Tibial artery (tissue), 4 donors: ENCODE measurements around the gene SERBP1.

Experiments used
- DNase-seq, 2 donors: peaks; one replicate each; pipeline ENCODE4 v3.0.0-alpha.2; 2019
- H3K27ac ChIP-seq, 2 donors: fragments of 200-600 bp; sonication (generic) in 1 of 2; 1 replicate in 1 of 2; 2 replicates in 1 of 2; pipeline ENCODE4 v1.5.1; 2018 to 2019; ENCODE audit warnings: mild to moderate bottlenecking in 1 of 2
- H3K27me3 ChIP-seq, 2 donors: fragments of 200-600 bp; sonication (generic) in 1 of 2; one replicate each; pipeline versions ENCODE4 v1.5.1 to v1.6.0; 2016 to 2019
- H3K36me3 ChIP-seq, 3 donors: fragments of 200-600 bp; sonication (generic) in 2 of 3; one replicate each; pipeline ENCODE4 v1.5.1; 2016 to 2019; ENCODE audit warnings: mild to moderate bottlenecking in 2 of 3
- H3K4me1 ChIP-seq, 4 donors: fragments of 200-600 bp; sonication (generic) in 2 of 4; 1 replicate in 3 of 4; 2 replicates in 1 of 4; pipeline ENCODE4 v1.5.1; 2016 to 2019
- H3K4me3 ChIP-seq, 2 donors: fragments of 200-600 bp; sonication (generic) in 1 of 2; 1 replicate in 1 of 2; 2 replicates in 1 of 2; pipeline ENCODE4 v1.5.1; 2018 to 2019; ENCODE audit warnings: mild to moderate bottlenecking in 2 of 2
- H3K9me3 ChIP-seq, 3 donors: fragments of 200-600 bp; sonication (generic) in 1 of 3; one replicate each; pipeline ENCODE4 v1.5.1; 2016 to 2019
- CTCF ChIP-seq, 2 experiments: fragments of 200-600 bp in 1 of 2; fragments of 450-650 bp in 1 of 2; IDR thresholded peaks; one replicate each; pipeline ENCODE4 v1.5.1; 2017 to 2019; ENCODE audit warnings: antibody characterized with exemption in 2 of 2, mild to moderate bottlenecking in 1 of 2, moderate library complexity in 1 of 2
- intact Hi-C: fragments of 100-400 bp; cut with DNase I; formaldehyde crosslinking; loops from one replicate; pipeline ENCODE4 v1.15.0; 2023; ENCODE audit warnings: low total_unique reads

Gene SERBP1

GRCh38 chr1:67469431-67469830 is 39.2 kb upstream of the SERBP1 start:
- Histone ChIP-seq H3K9me3 (no peaks in the 10 kb centered on the region), H3K4me3 (no peak overlapping the region), H3K27ac (no peak overlapping the region), H3K36me3 (no peaks in the 10 kb centered on the region), H3K4me1 (peaks cover 0 to 11% (median 7%) of the 10 kb centered on the region in 4 donors), H3K27me3 (no peaks in the 10 kb centered on the region)
- DNase-seq, result no peak
- no peak for TF ChIP-seq CTCF (IDR thresholded peaks at IDR 0.05)
- intact Hi-C loops, result no loop called here

- no peak for DNase-seq
- H3K9me3 ChIP-seq, result no peaks in the 10 kb centered on the region
- TF ChIP-seq CTCF (IDR thresholded peaks at IDR 0.05), result no peak
- intact Hi-C loops, result no loop called here
- H3K36me3 ChIP-seq, result no peaks in the 10 kb centered on the region
- H3K27ac ChIP-seq, result peak overlapping the region; percentile 44 to 47
- peaks cover 0 to 17% (median 10%) of the 10 kb centered on the region in 4 donors for H3K4me1 ChIP-seq
- no peak overlapping the region for H3K4me3 ChIP-seq
- no peaks in the 10 kb centered on the region for H3K27me3 ChIP-seq
Measured at GRCh38 chr1:67468066-67468718, 38.0 kb upstream of the SERBP1 start.

GRCh38 chr1:67465375-67465774 is 35.2 kb upstream of the SERBP1 start:
- intact Hi-C loops, result no loop called here
- Histone ChIP-seq H3K4me3 (no peak overlapping the region), H3K36me3 (no peaks in the 10 kb centered on the region), H3K27ac (no peak overlapping the region), H3K4me1 (peaks cover 0 to 35% (median 20%) of the 10 kb centered on the region in 4 donors), H3K9me3 (no peaks in the 10 kb centered on the region), H3K27me3 (no peaks in the 10 kb centered on the region)
- no peak for DNase-seq
- no peak for TF ChIP-seq CTCF (IDR thresholded peaks at IDR 0.05)

GRCh38 chr1:67464746-67465145 is 34.5 kb upstream of the SERBP1 start:
- TF ChIP-seq CTCF (IDR thresholded peaks at IDR 0.05), result no peak
- no peaks in the 10 kb centered on the region for H3K27me3 ChIP-seq
- H3K27ac ChIP-seq, result no peak overlapping the region
- H3K4me1 ChIP-seq, result peaks cover 0 to 35% (median 20%) of the 10 kb centered on the region in 4 donors
- H3K36me3 ChIP-seq, result no peaks in the 10 kb centered on the region
- intact Hi-C loops, result no loop called here
- no peak overlapping the region for H3K4me3 ChIP-seq
- no peak for DNase-seq
- H3K9me3 ChIP-seq, result no peaks in the 10 kb centered on the region

GRCh38 chr1:67464058-67464457 is 33.9 kb upstream of the SERBP1 start:
- DNase-seq, result no peak
- intact Hi-C loops, result no loop called here
- Histone ChIP-seq H3K27me3 (no peaks in the 10 kb centered on the region), H3K4me3 (no peak overlapping the region), H3K4me1 (peaks cover 0 to 35% (median 20%) of the 10 kb centered on the region in 4 donors), H3K27ac (peak overlapping the region; percentile 8 to 64), H3K36me3 (no peaks in the 10 kb centered on the region), H3K9me3 (no peaks in the 10 kb centered on the region)
- TF ChIP-seq CTCF (IDR thresholded peaks at IDR 0.05), result no peak
